DND-41 (cell line): ENCODE measurements around the gene CACNB3.

Source experiments
- CTCF ChIP-seq: IDR thresholded peaks from 2 replicates; pipeline ENCODE4 v1.5.1; 2012; ENCODE audit warnings: borderline replicate concordance, low read length, moderate library complexity, mild to moderate bottlenecking; ENCODE audit not compliant: poor library complexity, severe bottlenecking; ENCODE audit errors: extremely low read depth
- EZH2 ChIP-seq: IDR thresholded peaks from 3 replicates; pipeline ENCODE4 v1.6.1; 2012; ENCODE audit warnings: borderline replicate concordance, low read depth, mild to moderate bottlenecking, moderate library complexity, low read length, inconsistent platforms; ENCODE audit not compliant: severe bottlenecking

GRCh38 chr12:48815126-48816110, 2.9 kb upstream of the CACNB3 start:
- TF ChIP-seq CTCF = no peak
- no peak for TF ChIP-seq EZH2
